GM12878 (cell line): ENCODE results near the gene LBHD1.

Experiments
- ATF2 ChIP-seq: IDR thresholded peaks from 2 replicates; pipeline ENCODE4 v1.6.1; 2012; ENCODE audit warnings: low read length, inconsistent platforms
- CBFB ChIP-seq: IDR thresholded peaks from 2 replicates; pipeline ENCODE4 v1.6.1; 2016; ENCODE audit warnings: antibody characterized with exemption, low read depth
- EZH2 ChIP-seq: IDR thresholded peaks from 2 replicates; pipeline ENCODE4 v1.6.1; 2012; ENCODE audit warnings: low read depth, mild to moderate bottlenecking, control low read depth, inconsistent platforms, low read length, borderline replicate concordance; ENCODE audit not compliant: control insufficient read depth
- MYC ChIP-seq: IDR thresholded peaks from 2 replicates; pipeline ENCODE4 v1.6.1; 2011; ENCODE audit warnings: mild to moderate bottlenecking, low read length, moderate library complexity, inconsistent platforms; ENCODE audit not compliant: insufficient read depth, insufficient replicate concordance, insufficient read length, severe bottlenecking
- POLR2A ChIP-seq: IDR thresholded peaks from 2 replicates; pipeline ENCODE4 v1.6.1; 2011; ENCODE audit warnings: low read depth, mild to moderate bottlenecking, low read length
- SPI1 ChIP-seq: IDR thresholded peaks from 2 replicates; pipeline ENCODE4 v1.6.1; 2011; ENCODE audit warnings: low read depth, mild to moderate bottlenecking, low read length, moderate library complexity, borderline replicate concordance; ENCODE audit not compliant: insufficient read depth
- YY1 ChIP-seq: IDR thresholded peaks from 2 replicates; pipeline ENCODE4 v1.6.1; 2011; ENCODE audit warnings: low read depth, mild to moderate bottlenecking, low read length
- TF ChIP-seq, protein P1 (sequence below), 3 experiments: IDR thresholded peaks in 2 of 3; conservative IDR thresholded peaks in 1 of 3; 2 replicates each; pipeline ENCODE4 v1.5.1; 2011; ENCODE audit warnings: low read depth in 3 of 3, low read length in 3 of 3, mild to moderate bottlenecking in 3 of 3, control low read depth in 2 of 3, moderate library complexity in 2 of 3, inconsistent platforms in 1 of 3, mixed read lengths in 1 of 3; ENCODE audit not compliant: control insufficient read depth in 2 of 3, insufficient read depth in 1 of 3; ENCODE audit errors: extremely low read depth in 1 of 3
- TF ChIP-seq, protein P2 (sequence below): IDR thresholded peaks from 2 replicates; pipeline ENCODE4 v1.6.1; 2012; ENCODE audit warnings: low read depth, low read length, improper control_type of control experiment

- TF ChIP-seq, protein P1, sequence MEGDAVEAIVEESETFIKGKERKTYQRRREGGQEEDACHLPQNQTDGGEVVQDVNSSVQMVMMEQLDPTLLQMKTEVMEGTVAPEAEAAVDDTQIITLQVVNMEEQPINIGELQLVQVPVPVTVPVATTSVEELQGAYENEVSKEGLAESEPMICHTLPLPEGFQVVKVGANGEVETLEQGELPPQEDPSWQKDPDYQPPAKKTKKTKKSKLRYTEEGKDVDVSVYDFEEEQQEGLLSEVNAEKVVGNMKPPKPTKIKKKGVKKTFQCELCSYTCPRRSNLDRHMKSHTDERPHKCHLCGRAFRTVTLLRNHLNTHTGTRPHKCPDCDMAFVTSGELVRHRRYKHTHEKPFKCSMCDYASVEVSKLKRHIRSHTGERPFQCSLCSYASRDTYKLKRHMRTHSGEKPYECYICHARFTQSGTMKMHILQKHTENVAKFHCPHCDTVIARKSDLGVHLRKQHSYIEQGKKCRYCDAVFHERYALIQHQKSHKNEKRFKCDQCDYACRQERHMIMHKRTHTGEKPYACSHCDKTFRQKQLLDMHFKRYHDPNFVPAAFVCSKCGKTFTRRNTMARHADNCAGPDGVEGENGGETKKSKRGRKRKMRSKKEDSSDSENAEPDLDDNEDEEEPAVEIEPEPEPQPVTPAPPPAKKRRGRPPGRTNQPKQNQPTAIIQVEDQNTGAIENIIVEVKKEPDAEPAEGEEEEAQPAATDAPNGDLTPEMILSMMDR (IDR thresholded peaks at IDR 0.05 in 2 of 3, conservative IDR thresholded peaks at IDR 0.05 in 1 of 3; ENCODE audit: control insufficient read depth in 2 of 3, extremely low read depth in 1 of 3, insufficient read depth in 1 of 3, low read depth in 3 of 3, low read length in 3 of 3) = no peak
- no peak for TF ChIP-seq EZH2
- TF ChIP-seq, protein P2, sequence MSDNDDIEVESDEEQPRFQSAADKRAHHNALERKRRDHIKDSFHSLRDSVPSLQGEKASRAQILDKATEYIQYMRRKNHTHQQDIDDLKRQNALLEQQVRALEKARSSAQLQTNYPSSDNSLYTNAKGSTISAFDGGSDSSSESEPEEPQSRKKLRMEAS = no peak
- no peak for TF ChIP-seq POLR2A
- no peak for TF ChIP-seq SPI1
- TF ChIP-seq YY1 = no peak
- TF ChIP-seq MYC = no peak
- no peak for TF ChIP-seq ATF2
- no peak for TF ChIP-seq CBFB
These were observed 51.0 kb downstream of the LBHD1 start for GRCh38 chr11:62621027-62621566.
